A673 (cell line): Measurements from ENCODE around the gene IDH2.

ENCODE experiments used
- CTCF ChIP-seq: fragments of 300-800, 200-600 bp; sonication (generic); conservative IDR thresholded peaks from 2 replicates; pipeline ENCODE4 v1.5.1; 2017; ENCODE audit warnings: low read depth, mild to moderate bottlenecking, antibody characterized with exemption, low read length, moderate library complexity, mixed read lengths
- EZH2 ChIP-seq: fragments of 200-600 bp; sonication (generic); IDR thresholded peaks from 2 replicates; pipeline ENCODE4 v1.6.1; 2017; ENCODE audit warnings: borderline replicate concordance, low read depth, mild to moderate bottlenecking, mixed read lengths, antibody characterized with exemption, low read length; ENCODE audit not compliant: poor library complexity, severe bottlenecking

GRCh38 chr15:90097475-90097874 lies 4.8 kb downstream of the IDH2 start:
- no peak for TF ChIP-seq CTCF
- no peak for TF ChIP-seq EZH2
